ENCODE results near the gene NBEA. TPM values are rescaled to one million over a fixed set of nuclear protein-coding genes. Genes with fewer than 3 reads are reported as not detected.
"Not testable (repeated sequence)": the region's sequence is repeated elsewhere in the genome, so short reads cannot be mapped to it uniquely, and the experiment has no call there.

The NBEA gene
- total RNA-seq, 2 experiments from 2014 or later, result 0.18 to 0.20 TPM

- H3K27me3 Mint-ChIP-seq, result no peaks in the 10 kb centered on the region
- CTCF ChIA-PET, result no interaction called here
These were observed 113.6 kb downstream of the NBEA start for GRCh38 chr13:35055705-35056104.

DNA sequence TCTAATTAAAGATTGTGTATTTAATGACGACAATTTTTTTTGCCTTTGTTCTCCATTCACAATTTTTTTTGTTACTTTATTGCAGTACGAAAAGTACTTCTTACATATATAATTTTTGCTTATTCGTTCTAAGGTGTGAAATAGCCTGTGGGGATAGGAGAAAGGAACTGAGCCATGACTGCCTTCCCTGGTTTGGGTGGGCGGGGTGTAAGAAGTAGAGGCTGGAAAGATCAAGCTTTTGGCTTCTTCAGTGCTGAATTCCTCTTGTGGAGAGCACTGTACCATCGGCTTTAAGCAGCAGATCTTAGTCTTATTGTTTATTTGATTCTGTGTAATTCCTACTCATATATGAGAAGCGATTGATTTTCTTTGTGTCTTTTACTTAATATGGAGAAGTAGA, 115.8 kb downstream of the NBEA start:
- POLR2A ChIA-PET, result no interaction called here
- no peaks in the 10 kb centered on the region for H3K9me3 Mint-ChIP-seq
- no peaks in the 10 kb centered on the region for H3K36me3 Mint-ChIP-seq (ENCODE audit: low read depth)
- CTCF ChIA-PET, result no interaction called here
- DNase-seq, result no peak
- no peak overlapping the region for H3K27ac Mint-ChIP-seq
- H3K27me3 Mint-ChIP-seq, result no peaks in the 10 kb centered on the region
- no peaks in the 10 kb centered on the region for H3K4me1 Mint-ChIP-seq
- no peak overlapping the region for H3K4me3 Mint-ChIP-seq

More at GRCh38 chr13:35055705-35056104, 113.6 kb downstream of the NBEA start:
- Mint-ChIP-seq H3K9me3 (no peaks in the 10 kb centered on the region), H3K4me3 (no peak overlapping the region), H3K36me3 (ENCODE audit: low read depth) (no peaks in the 10 kb centered on the region), H3K27ac (no peak overlapping the region), H3K4me1 (no peaks in the 10 kb centered on the region)
- no peak for DNase-seq
- POLR2A ChIA-PET, result no interaction called here

DNA sequence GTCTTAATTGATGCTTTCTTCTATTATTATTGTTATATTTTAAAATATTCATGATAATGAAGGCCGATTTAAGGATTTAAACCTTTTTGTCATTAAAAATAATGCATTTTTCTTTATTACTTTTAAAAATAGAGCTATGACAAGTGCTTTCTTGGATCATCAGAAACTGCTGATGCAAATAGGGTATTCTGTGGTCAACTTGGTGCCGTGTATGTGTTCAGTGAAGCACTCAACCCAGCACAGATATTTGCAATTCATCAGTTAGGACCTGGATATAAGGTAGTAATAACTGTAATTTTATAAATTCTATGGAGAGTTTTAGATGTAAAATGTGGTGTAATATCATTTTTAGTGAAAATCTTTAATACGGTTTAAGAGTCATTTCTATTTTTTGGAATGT, 116.5 kb downstream of the NBEA start:
- H3K4me1 Mint-ChIP-seq; DNase-seq; H3K27ac Mint-ChIP-seq; H3K36me3 Mint-ChIP-seq (ENCODE audit: low read depth); CTCF ChIA-PET; H3K9me3 Mint-ChIP-seq; POLR2A ChIA-PET; H3K4me3 Mint-ChIP-seq; H3K27me3 Mint-ChIP-seq: not testable (repeated sequence)

GRCh38 chr13:35086667-35087066, 144.6 kb downstream of the NBEA start:
- H3K27me3 Mint-ChIP-seq, result no peaks in the 10 kb centered on the region
- no peaks in the 10 kb centered on the region for H3K36me3 Mint-ChIP-seq (ENCODE audit: low read depth)
- no peak overlapping the region for H3K27ac Mint-ChIP-seq
- H3K4me1 Mint-ChIP-seq, result no peaks in the 10 kb centered on the region
- no peak overlapping the region for H3K4me3 Mint-ChIP-seq
- POLR2A ChIA-PET, result no interaction called here
- H3K9me3 Mint-ChIP-seq, result peaks cover 6% of the 10 kb centered on the region
- CTCF ChIA-PET, result no interaction called here
- no peak for DNase-seq

- Mint-ChIP-seq H3K36me3 (ENCODE audit: low read depth) (no peaks in the 10 kb centered on the region), H3K4me1 (no peaks in the 10 kb centered on the region), H3K4me3 (no peak overlapping the region), H3K27ac (no peak overlapping the region), H3K9me3 (peaks cover 4% of the 10 kb centered on the region), H3K27me3 (no peaks in the 10 kb centered on the region)
- ChIA-PET CTCF (no interaction called here), POLR2A (no interaction called here)
- no peak for DNase-seq
These were observed 150.2 kb downstream of the NBEA start for GRCh38 chr13:35092251-35092650.

DNA sequence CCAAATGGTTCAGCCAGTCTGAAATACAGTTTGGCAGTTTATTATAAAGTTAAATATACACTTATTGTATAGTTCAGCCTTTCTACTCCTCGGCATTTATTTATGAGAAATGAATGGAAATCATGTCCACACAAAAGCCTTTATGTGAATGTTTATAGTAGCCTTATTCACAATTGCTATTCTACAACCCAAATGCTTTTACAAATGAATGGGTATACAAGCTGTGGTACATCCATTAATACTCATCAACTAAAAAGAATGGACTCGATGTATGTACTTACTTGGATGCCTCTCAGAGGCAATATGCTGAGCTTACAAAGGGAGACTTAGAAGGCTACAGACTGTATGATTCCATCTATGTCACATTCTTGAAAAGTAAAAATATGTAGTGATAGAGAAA, 150.7 kb downstream of the NBEA start:
- H3K27ac Mint-ChIP-seq, result no peak overlapping the region
- no peaks in the 10 kb centered on the region for H3K36me3 Mint-ChIP-seq (ENCODE audit: low read depth)
- CTCF ChIA-PET, result no interaction called here
- DNase-seq, result no peak
- POLR2A ChIA-PET, result no interaction called here
- no peaks in the 10 kb centered on the region for H3K4me1 Mint-ChIP-seq
- no peak overlapping the region for H3K4me3 Mint-ChIP-seq
- no peaks in the 10 kb centered on the region for H3K27me3 Mint-ChIP-seq
- peaks cover 1% of the 10 kb centered on the region for H3K9me3 Mint-ChIP-seq

DNA sequence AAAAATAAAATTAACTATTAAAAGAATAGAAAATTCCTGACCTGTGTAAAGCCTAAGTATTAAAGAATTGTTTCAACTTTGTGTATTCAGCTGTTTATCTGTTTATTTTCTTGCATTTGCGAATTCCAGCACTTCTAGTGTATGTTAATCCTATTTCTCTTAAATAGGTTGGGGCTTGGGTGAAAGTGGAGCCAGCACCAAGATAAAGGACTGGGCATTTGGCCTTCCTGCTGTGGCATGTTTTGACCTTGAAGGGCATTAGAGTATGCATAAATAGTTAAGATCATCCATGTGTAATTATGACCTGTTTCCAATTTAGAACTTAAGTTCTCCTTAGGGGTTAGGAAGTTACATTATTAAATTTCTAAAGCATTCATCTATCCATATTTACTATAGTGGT, 151.3 kb downstream of the NBEA start:
- no peaks in the 10 kb centered on the region for H3K4me1 Mint-ChIP-seq
- H3K27ac Mint-ChIP-seq, result no peak overlapping the region
- no peaks in the 10 kb centered on the region for H3K27me3 Mint-ChIP-seq
- DNase-seq, result no peak
- ChIA-PET POLR2A (no interaction called here), CTCF (no interaction called here)
- H3K9me3 Mint-ChIP-seq, result no peaks in the 10 kb centered on the region
- H3K4me3 Mint-ChIP-seq, result no peak overlapping the region
- H3K36me3 Mint-ChIP-seq (ENCODE audit: low read depth), result no peaks in the 10 kb centered on the region

- H3K4me1 Mint-ChIP-seq, POLR2A ChIA-PET: not testable (repeated sequence)
These were observed 164.7 kb downstream of the NBEA start for GRCh38 chr13:35106771-35107170.

DNA sequence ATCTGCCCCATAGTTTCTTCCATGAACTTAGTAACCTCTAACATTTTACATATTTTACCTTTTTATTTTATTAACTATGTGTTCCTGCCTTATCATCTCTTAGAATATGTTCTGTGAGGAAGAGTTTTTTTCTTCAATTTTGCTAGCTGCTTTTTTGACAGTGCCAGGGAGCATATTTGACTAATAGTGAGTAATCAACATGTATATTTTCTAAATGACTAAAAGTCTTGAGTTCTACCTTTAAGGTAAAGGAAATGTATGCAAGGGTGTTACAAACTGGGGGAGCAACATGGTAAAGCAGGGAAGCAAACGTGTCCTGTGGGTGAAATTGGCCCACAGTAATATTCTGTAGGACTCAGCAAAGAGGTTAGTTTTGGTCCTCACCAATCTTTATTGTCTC, 165.5 kb downstream of the NBEA start:
- no peak for DNase-seq
- Mint-ChIP-seq H3K4me3 (no peak overlapping the region), H3K9me3 (no peaks in the 10 kb centered on the region), H3K4me1 (no peaks in the 10 kb centered on the region), H3K27me3 (no peaks in the 10 kb centered on the region), H3K27ac (no peak overlapping the region), H3K36me3 (ENCODE audit: low read depth) (no peaks in the 10 kb centered on the region)
- POLR2A ChIA-PET, result no interaction called here
- CTCF ChIA-PET, result no interaction called here

More at GRCh38 chr13:35106771-35107170, 164.7 kb downstream of the NBEA start:
- H3K27me3 Mint-ChIP-seq; H3K27ac Mint-ChIP-seq; CTCF ChIA-PET; H3K9me3 Mint-ChIP-seq; H3K36me3 Mint-ChIP-seq (ENCODE audit: low read depth); H3K4me3 Mint-ChIP-seq; DNase-seq: not testable (repeated sequence)

- H3K4me3 Mint-ChIP-seq; H3K4me1 Mint-ChIP-seq; POLR2A ChIA-PET; H3K27me3 Mint-ChIP-seq; H3K36me3 Mint-ChIP-seq (ENCODE audit: low read depth); CTCF ChIA-PET; H3K9me3 Mint-ChIP-seq; H3K27ac Mint-ChIP-seq; DNase-seq: not testable (repeated sequence)
These were observed 171.5 kb downstream of the NBEA start for GRCh38 chr13:35113612-35114011.

- CTCF ChIA-PET, result no interaction called here
- Mint-ChIP-seq H3K9me3 (no peaks in the 10 kb centered on the region), H3K27ac (no peak overlapping the region), H3K4me3 (no peak overlapping the region), H3K27me3 (no peaks in the 10 kb centered on the region), H3K36me3 (ENCODE audit: low read depth) (no peaks in the 10 kb centered on the region), H3K4me1 (no peaks in the 10 kb centered on the region)
- no peak for DNase-seq
- POLR2A ChIA-PET, result no interaction called here
These were observed 185.4 kb downstream of the NBEA start for GRCh38 chr13:35127466-35127865.

DNA sequence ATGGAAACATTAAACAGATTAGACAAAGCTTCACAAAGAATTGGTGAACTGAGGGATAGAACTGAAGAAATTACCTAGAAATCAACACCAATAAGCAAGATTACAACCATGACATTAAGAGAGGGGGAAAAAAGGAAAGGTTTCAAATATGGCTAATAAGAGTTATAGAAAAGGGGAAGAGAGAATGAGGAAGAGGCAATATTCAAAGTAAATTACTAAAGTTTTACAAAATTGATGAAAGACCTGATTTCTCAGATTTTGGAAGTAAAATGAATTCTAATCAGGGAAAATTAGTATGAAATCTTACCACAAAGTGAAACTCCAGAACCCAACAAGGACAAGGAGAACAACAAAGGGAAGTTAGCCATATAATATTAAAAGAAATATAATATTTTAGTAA, 187.4 kb downstream of the NBEA start:
- DNase-seq, result no peak
- ChIA-PET POLR2A (no interaction called here), CTCF (no interaction called here)
- Mint-ChIP-seq H3K4me3 (no peak overlapping the region), H3K27ac (no peak overlapping the region), H3K9me3 (no peaks in the 10 kb centered on the region), H3K4me1 (no peaks in the 10 kb centered on the region), H3K36me3 (ENCODE audit: low read depth) (no peaks in the 10 kb centered on the region), H3K27me3 (no peaks in the 10 kb centered on the region)

- Mint-ChIP-seq H3K27ac (no peak overlapping the region), H3K36me3 (ENCODE audit: low read depth) (no peaks in the 10 kb centered on the region), H3K9me3 (no peaks in the 10 kb centered on the region), H3K27me3 (no peaks in the 10 kb centered on the region), H3K4me3 (no peak overlapping the region), H3K4me1 (peaks cover 2% of the 10 kb centered on the region)
- no peak for DNase-seq
- CTCF ChIA-PET, result no interaction called here
- POLR2A ChIA-PET, result no interaction called here
These were observed 189.4 kb downstream of the NBEA start for GRCh38 chr13:35131471-35131870.

- Mint-ChIP-seq H3K27ac (no peak overlapping the region), H3K27me3 (no peaks in the 10 kb centered on the region), H3K4me1 (peaks cover 14% of the 10 kb centered on the region), H3K36me3 (ENCODE audit: low read depth) (no peaks in the 10 kb centered on the region), H3K4me3 (no peak overlapping the region), H3K9me3 (no peaks in the 10 kb centered on the region)
- no peak for DNase-seq
- POLR2A ChIA-PET, result no interaction called here
- CTCF ChIA-PET, result no interaction called here
These were observed 194.5 kb downstream of the NBEA start for GRCh38 chr13:35136585-35136984.

DNA sequence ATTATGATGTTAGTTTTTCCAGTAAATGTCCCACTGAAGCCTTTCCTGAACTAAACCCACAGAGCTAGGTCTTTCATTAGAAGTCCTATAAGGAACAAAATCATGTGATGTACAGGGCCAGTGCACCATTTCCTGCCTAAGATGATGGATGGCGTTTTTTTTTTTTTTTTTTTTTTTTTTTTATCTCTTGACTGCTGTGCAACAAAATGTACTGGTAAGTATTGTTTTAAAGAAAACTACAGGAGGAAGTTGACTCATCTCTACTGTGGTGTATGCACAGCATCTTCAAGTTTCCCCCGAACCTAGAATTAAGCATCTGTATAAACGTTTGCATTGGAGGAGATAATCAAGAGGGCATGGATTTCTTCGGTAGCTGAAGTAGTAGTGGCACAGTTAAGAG, 197.5 kb downstream of the NBEA start:
- CTCF ChIA-PET, result no interaction called here

More for the DNA sequence above, 197.5 kb downstream of the NBEA start:
- Mint-ChIP-seq H3K36me3 (ENCODE audit: low read depth) (no peaks in the 10 kb centered on the region), H3K4me1 (peaks cover 14% of the 10 kb centered on the region), H3K27me3 (no peaks in the 10 kb centered on the region), H3K4me3 (no peak overlapping the region), H3K27ac (no peak overlapping the region), H3K9me3 (peaks cover 2% of the 10 kb centered on the region)
- no peak for DNase-seq
- POLR2A ChIA-PET, result no interaction called here
